Natural killer cell (primary cell): ENCODE results near the gene AMN. TPM values are rescaled to one million over a fixed set of nuclear protein-coding genes. Genes with fewer than 3 reads are reported as not detected.

ENCODE experiments used
- ATAC-seq, 3 donors: fragments of 150-1000 bp in 2 of 3; fragments of 200-7000 bp in 1 of 3; cut with Tn5 transposase; 1 replicate in 1 of 3; 2 replicates in 2 of 3; pipeline ENCODE4 v1.10.0; 2021; ENCODE audit warnings: mild to moderate bottlenecking in 2 of 3, moderate library complexity in 2 of 3
- DNase-seq, 2 donors: peaks; one replicate each; pipeline versions ENCODE4 v3.0.0 to v3.0.0-alpha.2; 2013 to 2021; ENCODE audit warnings: mixed read lengths in 1 of 2
- H3K27ac ChIP-seq: one replicate; pipeline ENCODE4 v1.5.1; 2013; ENCODE audit warnings: mild to moderate bottlenecking, low read length
- H3K27me3 ChIP-seq: one replicate; pipeline ENCODE4 v1.6.1; 2013; ENCODE audit warnings: low read length; ENCODE audit not compliant: control insufficient read depth, insufficient read depth
- H3K36me3 ChIP-seq: one replicate; pipeline ENCODE4 v1.6.1; 2013; ENCODE audit warnings: low read length; ENCODE audit not compliant: control insufficient read depth, insufficient read depth
- H3K4me1 ChIP-seq: one replicate; pipeline ENCODE4 v1.6.1; 2013; ENCODE audit warnings: low read length; ENCODE audit not compliant: control insufficient read depth, insufficient read depth
- H3K4me3 ChIP-seq: one replicate; pipeline ENCODE4 v1.5.1; 2013; ENCODE audit warnings: low read length
- H3K9me3 ChIP-seq: one replicate; pipeline ENCODE4 v1.6.1; 2013; ENCODE audit warnings: low read length; ENCODE audit not compliant: control insufficient read depth, insufficient read depth
- H3K27ac Mint-ChIP-seq, 2 donors: one replicate each; pipeline ENCODE4 v1.8.0; 2022; ENCODE audit warnings: mild to moderate bottlenecking in 2 of 2, mixed read lengths in 2 of 2, moderate library complexity in 1 of 2
- H3K27me3 Mint-ChIP-seq, 2 donors: one replicate each; pipeline ENCODE4 v1.8.0; 2022; ENCODE audit warnings: low read depth in 2 of 2, mixed read lengths in 2 of 2
- H3K36me3 Mint-ChIP-seq: one replicate; pipeline ENCODE4 v1.8.0; 2022; ENCODE audit warnings: mixed read lengths
- H3K4me1 Mint-ChIP-seq, 2 donors: one replicate each; pipeline ENCODE4 v1.8.0; 2022; ENCODE audit warnings: mixed read lengths in 2 of 2
- H3K4me3 Mint-ChIP-seq: one replicate; pipeline ENCODE4 v1.8.0; 2022; ENCODE audit warnings: mild to moderate bottlenecking, moderate library complexity, mixed read lengths
- H3K9me3 Mint-ChIP-seq, 2 donors: one replicate each; pipeline ENCODE4 v1.8.0; 2022; ENCODE audit warnings: mixed read lengths in 2 of 2
- CTCF ChIP-seq: fragments of 200-600 bp; IDR thresholded peaks from one replicate; pipeline ENCODE4 v1.8.0; 2022; ENCODE audit warnings: antibody characterized with exemption
- WGBS: methylation state at CpG from one replicate; pipeline ENCODE4 v1.1.7; 2013; ENCODE audit warnings: missing lambda C conversion rate; ENCODE audit not compliant: insufficient coverage; 5-methylcytosine and 5-hydroxymethylcytosine counted together
- intact Hi-C: fragments of 100-400 bp; cut with micrococcal nuclease; formaldehyde crosslinking; loops from one replicate; pipeline ENCODE4 v1.14.2; 2022
- total RNA-seq, 4 donors: library from RNA; stranded (reverse); fragments of 120-200 nt in 1 of 4; gene quantifications; one replicate each; pipeline versions ENCODE4 v1.2.3 to v1.2.4, GENCODE V29; 2013 to 2022

AMN gene
- total RNA-seq, 3 donors from 2014 or later (not counting 1 experiment from before 2014, with no cell fraction given): 0.24 to 2.4 (median 2.0) TPM

GRCh38 chr14:102888748-102889147, 33.7 kb upstream of the AMN start:
- peaks cover 26% of the 10 kb centered on the region for H3K36me3 ChIP-seq
- Mint-ChIP-seq H3K4me1 (no peaks in the 10 kb centered on the region), H3K9me3 (no peaks in the 10 kb centered on the region), H3K27ac (no peak overlapping the region), H3K27me3 (no peaks in the 10 kb centered on the region), H3K4me3 (no peak overlapping the region), H3K36me3 (no peaks in the 10 kb centered on the region)
- WGBS: no CpG with 5 or more reads among the region's 1 CpG
- H3K4me3 ChIP-seq: no peak overlapping the region
- no peak for ATAC-seq
- intact Hi-C loops: no loop called here
- no peaks in the 10 kb centered on the region for H3K9me3 ChIP-seq
- DNase-seq: no peak
- no peaks in the 10 kb centered on the region for H3K27me3 ChIP-seq
- no peak overlapping the region for H3K27ac ChIP-seq
- TF ChIP-seq CTCF: no peak
- H3K4me1 ChIP-seq: no peaks in the 10 kb centered on the region

- WGBS: 97% methylated on average over 7 of the region's 7 CpGs
- intact Hi-C loops: no loop called here
- ATAC-seq (no peak), DNase-seq (no peak)
- Histone ChIP-seq H3K4me3 (no peak overlapping the region), H3K27ac (no peak overlapping the region), H3K27me3 (no peaks in the 10 kb centered on the region), H3K9me3 (no peaks in the 10 kb centered on the region), H3K36me3 (peaks cover 26% of the 10 kb centered on the region), H3K4me1 (no peaks in the 10 kb centered on the region)
- Mint-ChIP-seq H3K36me3 (no peaks in the 10 kb centered on the region), H3K4me3 (no peak overlapping the region), H3K27ac (no peak overlapping the region), H3K9me3 (no peaks in the 10 kb centered on the region), H3K27me3 (no peaks in the 10 kb centered on the region), H3K4me1 (no peaks in the 10 kb centered on the region)
- TF ChIP-seq CTCF: no peak
Measured at GRCh38 chr14:102889615-102890014, 32.8 kb upstream of the AMN start.

GRCh38 chr14:102891111-102891510, 31.4 kb upstream of the AMN start:
- no peak for TF ChIP-seq CTCF
- Mint-ChIP-seq H3K27ac (no peak overlapping the region), H3K36me3 (no peaks in the 10 kb centered on the region), H3K4me3 (no peak overlapping the region), H3K27me3 (no peaks in the 10 kb centered on the region), H3K9me3 (no peaks in the 10 kb centered on the region), H3K4me1 (no peaks in the 10 kb centered on the region)
- H3K36me3 ChIP-seq: peaks cover 23% of the 10 kb centered on the region
- H3K4me1 ChIP-seq: no peaks in the 10 kb centered on the region
- H3K27ac ChIP-seq: no peak overlapping the region
- 91% methylated on average over 15 of the region's 15 CpGs for WGBS
- H3K4me3 ChIP-seq: no peak overlapping the region
- no peaks in the 10 kb centered on the region for H3K9me3 ChIP-seq
- ATAC-seq (no peak), DNase-seq (no peak)
- no peaks in the 10 kb centered on the region for H3K27me3 ChIP-seq
- intact Hi-C loops: no loop called here

- no peak overlapping the region for H3K27ac ChIP-seq
- H3K4me1 Mint-ChIP-seq: no peaks in the 10 kb centered on the region
- no peaks in the 10 kb centered on the region for H3K36me3 Mint-ChIP-seq
- DNase-seq: no peak
- H3K9me3 ChIP-seq: no peaks in the 10 kb centered on the region
- no peak overlapping the region for H3K4me3 ChIP-seq
- H3K27ac Mint-ChIP-seq: no peak overlapping the region
- no peaks in the 10 kb centered on the region for H3K4me1 ChIP-seq
- H3K36me3 ChIP-seq: peaks cover 20% of the 10 kb centered on the region
- no peaks in the 10 kb centered on the region for H3K27me3 ChIP-seq
- ATAC-seq: no peak
- intact Hi-C loops: no loop called here
- no peaks in the 10 kb centered on the region for H3K27me3 Mint-ChIP-seq
- no peak for TF ChIP-seq CTCF
- no peaks in the 10 kb centered on the region for H3K9me3 Mint-ChIP-seq
- 94% methylated on average over 4 of the region's 4 CpGs for WGBS
- no peak overlapping the region for H3K4me3 Mint-ChIP-seq
Measured at GRCh38 chr14:102891556-102891955, 30.9 kb upstream of the AMN start.
